ENCODE measurements around the gene ROMO1.

Gene ROMO1

GRCh38 chr20:35741892-35742740 is 42.9 kb downstream of the ROMO1 start, which contains the start of gene RBM39 (continued):
- TF ChIP-seq ZNF747 (tag by site-specific recombination; IDR thresholded peaks at IDR 0.05) (no peak), ZNF510 (tag by site-specific recombination; IDR thresholded peaks at IDR 0.05; ENCODE audit: insufficient replicate concordance) (no peak), ZBTB11 (tag by site-specific recombination; conservative IDR thresholded peaks at IDR 0.05; ENCODE audit: low read depth) (peak; percentile 74), ZNF785 (tag by site-specific recombination; IDR thresholded peaks at IDR 0.05) (0 out of 2 replicates have a peak, but pooled peaks have one; percentile 31), ZNF76 (tag by site-specific recombination; IDR thresholded peaks at IDR 0.05; ENCODE audit: borderline replicate concordance, low read depth) (peak; percentile 86), ZNF239 (tag by site-specific recombination; IDR thresholded peaks at IDR 0.05) (no peak), ZNF37A (tag by site-specific recombination; IDR thresholded peaks at IDR 0.05) (no peak), KLF8 (tag by site-specific recombination; IDR thresholded peaks at IDR 0.05) (peak; percentile 98), PRDM10 (tag by site-specific recombination; IDR thresholded peaks at IDR 0.05) (peak; percentile 63), ZNF416 (tag by site-specific recombination; IDR thresholded peaks at IDR 0.05) (no peak), ZNF560 (tag by site-specific recombination; IDR thresholded peaks at IDR 0.05; ENCODE audit: borderline replicate concordance) (no peak), ZNF701 (tag by site-specific recombination; IDR thresholded peaks at IDR 0.05) (no peak), KLF10 (tag by site-specific recombination; IDR thresholded peaks at IDR 0.05) (peak; percentile 84), ZNF148 (tag by site-specific recombination; IDR thresholded peaks at IDR 0.05; ENCODE audit: borderline replicate concordance) (no peak; the same call in 1 of the 2 replicates), ZNF529 (tag by site-specific recombination; IDR thresholded peaks at IDR 0.05; ENCODE audit: insufficient replicate concordance) (no peak), HOXC10 (CRISPR knock-in tag; IDR thresholded peaks at IDR 0.05) (no peak), ZBTB44 (tag by site-specific recombination; IDR thresholded peaks at IDR 0.05) (0 out of 2 replicates have a peak, but pooled peaks have one; percentile 2), ZSCAN18 (tag by site-specific recombination; IDR thresholded peaks at IDR 0.05) (peak; percentile 82; the same call in 1 of the 2 replicates), ZNF26 (tag by site-specific recombination; IDR thresholded peaks at IDR 0.05) (no peak), ZNF473 (tag by site-specific recombination; IDR thresholded peaks at IDR 0.05) (no peak), ZNF571 (tag by site-specific recombination; IDR thresholded peaks at IDR 0.05) (no peak), ZNF623 (tag by site-specific recombination; IDR thresholded peaks at IDR 0.05) (peak; percentile 13; the same call in 1 of the 2 replicates), ZNF335 (tag by site-specific recombination; conservative IDR thresholded peaks at IDR 0.05) (peak; percentile 1; the same call in 1 of the 2 replicates), ZNF24 (tag by site-specific recombination; IDR thresholded peaks at IDR 0.05) (peak; percentile 93; the same call in 1 of the 2 replicates)
